Liver (tissue), 9 donors: ENCODE results near the gene GOLGA2. TPM values are rescaled to one million over a fixed set of nuclear protein-coding genes. Genes with fewer than 3 reads are reported as not detected.

Experiments
- DNase-seq: peaks from one replicate; pipeline ENCODE4 v3.0.0-alpha.2; 2017; ENCODE audit warnings: low spot score
- H3K27ac ChIP-seq, 2 donors: one replicate each; pipeline ENCODE4 v1.7.0; 2013; ENCODE audit warnings: inconsistent platforms in 2 of 2, low read length in 2 of 2, control low read depth in 1 of 2, low read depth in 1 of 2, mild to moderate bottlenecking in 1 of 2
- H3K27me3 ChIP-seq, 4 donors: one replicate each; pipeline versions ENCODE4 v1.6.1 to v1.7.0; 2013; ENCODE audit warnings: low read length in 3 of 4, inconsistent platforms in 1 of 4, mild to moderate bottlenecking in 1 of 4, moderate library complexity in 1 of 4; ENCODE audit not compliant: control insufficient read depth in 4 of 4, insufficient read depth in 4 of 4
- H3K36me3 ChIP-seq, 4 donors: one replicate each; pipeline versions ENCODE4 v1.6.1 to v1.7.0; 2013; ENCODE audit warnings: low read length in 3 of 4, mild to moderate bottlenecking in 3 of 4, low read depth in 1 of 4, moderate library complexity in 1 of 4; ENCODE audit not compliant: control insufficient read depth in 4 of 4, insufficient read depth in 3 of 4
- H3K4me1 ChIP-seq, 4 donors: one replicate each; pipeline versions ENCODE4 v1.6.1 to v1.7.0; 2013; ENCODE audit warnings: low read length in 3 of 4, mild to moderate bottlenecking in 3 of 4, moderate library complexity in 1 of 4; ENCODE audit not compliant: control insufficient read depth in 4 of 4, insufficient read depth in 4 of 4
- H3K4me3 ChIP-seq, 3 donors: one replicate each; pipeline versions ENCODE4 v1.6.1 to v1.7.0; 2013; ENCODE audit warnings: low read length in 3 of 3, control low read depth in 1 of 3, low read depth in 1 of 3, mild to moderate bottlenecking in 1 of 3
- H3K9ac ChIP-seq, 2 donors: one replicate each; pipeline ENCODE4 v1.7.0; 2013; ENCODE audit warnings: low read length in 2 of 2, mild to moderate bottlenecking in 2 of 2, moderate library complexity in 2 of 2, control low read depth in 1 of 2, low read depth in 1 of 2
- H3K9me3 ChIP-seq, 4 donors: one replicate each; pipeline versions ENCODE4 v1.6.1 to v1.7.0; 2013; ENCODE audit warnings: low read length in 3 of 4; ENCODE audit not compliant: control insufficient read depth in 4 of 4
- ATF3 ChIP-seq: IDR thresholded peaks from 2 replicates; pipeline ENCODE4 v1.6.1; 2016; ENCODE audit warnings: antibody characterized with exemption
- CTCF ChIP-seq: fragments of 150-350 bp; IDR thresholded peaks from 2 replicates; pipeline ENCODE4 v1.5.1; 2017; ENCODE audit warnings: improper control_type of control experiment, low read depth, low read length; ENCODE audit not compliant: missing input control
- EGR1 ChIP-seq, 2 donors: IDR thresholded peaks; 2 replicates each; pipeline ENCODE4 v1.6.1; 2016 to 2018; ENCODE audit warnings: antibody characterized with exemption in 2 of 2, low read depth in 2 of 2
- FOXA1 ChIP-seq: IDR thresholded peaks from 2 replicates; pipeline ENCODE4 v1.6.1; 2016; ENCODE audit warnings: antibody characterized with exemption
- FOXA2 ChIP-seq: IDR thresholded peaks from 2 replicates; pipeline ENCODE4 v1.6.1; 2016; ENCODE audit warnings: antibody characterized with exemption
- GABPA ChIP-seq, 2 donors: IDR thresholded peaks in 1 of 2; conservative IDR thresholded peaks in 1 of 2; 2 replicates each; pipeline ENCODE4 v1.6.1; 2016; ENCODE audit warnings: antibody characterized with exemption in 2 of 2, mild to moderate bottlenecking in 1 of 2, moderate library complexity in 1 of 2
- HNF4A ChIP-seq, 2 donors: conservative IDR thresholded peaks; 2 replicates each; pipeline ENCODE4 v1.6.1; 2016; ENCODE audit warnings: antibody characterized with exemption in 2 of 2, mild to moderate bottlenecking in 2 of 2
- HNF4G ChIP-seq: IDR thresholded peaks from 2 replicates; pipeline ENCODE4 v1.6.1; 2016; ENCODE audit warnings: antibody characterized with exemption
- JUND ChIP-seq, 2 donors: IDR thresholded peaks; 2 replicates each; pipeline ENCODE4 v1.6.1; 2016; ENCODE audit warnings: antibody characterized with exemption in 2 of 2
- MAX ChIP-seq: IDR thresholded peaks from 2 replicates; pipeline ENCODE4 v1.6.1; 2016; ENCODE audit warnings: antibody characterized with exemption
- NR2F2 ChIP-seq: IDR thresholded peaks from 2 replicates; pipeline ENCODE4 v1.6.1; 2016; ENCODE audit warnings: antibody characterized with exemption
- RAD21 ChIP-seq, 2 donors: IDR thresholded peaks; 2 replicates each; pipeline ENCODE4 v1.6.1; 2016; ENCODE audit warnings: antibody characterized with exemption in 2 of 2, mild to moderate bottlenecking in 2 of 2
- REST ChIP-seq: IDR thresholded peaks from 2 replicates; pipeline ENCODE4 v1.6.1; 2016; ENCODE audit warnings: antibody characterized with exemption, mild to moderate bottlenecking
- RXRA ChIP-seq, 2 donors: IDR thresholded peaks; 2 replicates each; pipeline ENCODE4 v1.6.1; 2017 to 2018; ENCODE audit warnings: antibody characterized with exemption in 2 of 2, mild to moderate bottlenecking in 1 of 2
- SP1 ChIP-seq: IDR thresholded peaks from 2 replicates; pipeline ENCODE4 v1.6.1; 2018; ENCODE audit warnings: antibody characterized with exemption, mild to moderate bottlenecking
- TAF1 ChIP-seq: conservative IDR thresholded peaks from 2 replicates; pipeline ENCODE4 v1.6.1; 2016; ENCODE audit warnings: antibody characterized with exemption, mild to moderate bottlenecking
- YY1 ChIP-seq: IDR thresholded peaks from 2 replicates; pipeline ENCODE4 v1.6.1; 2016; ENCODE audit warnings: antibody characterized with exemption, mild to moderate bottlenecking
- ZBTB33 ChIP-seq: IDR thresholded peaks from 2 replicates; pipeline ENCODE4 v1.6.1; 2016; ENCODE audit warnings: antibody characterized with exemption
- WGBS: extraction: QIAGEN DNeasy Blood & Tissue Kit; methylation state at CpG from one replicate; pipeline ENCODE4 v1.1.7; 2013; 5-methylcytosine and 5-hydroxymethylcytosine counted together
- polyA plus RNA-seq, 2 donors: library from polyadenylated mRNA; stranded (reverse) in 1 of 2; unstranded in 1 of 2; fragments of 200-250 nt in 1 of 2; fragments of >200 nt in 1 of 2; fragmentation: Nextera tagmentation in 1 of 2; extraction: Ambion mirVana in 1 of 2; gene quantifications; one replicate each; pipeline versions ENCODE4 v1.2.1 to v1.2.3, GENCODE V29; 2013 to 2015
- total RNA-seq, 2 donors: library from RNA; depleted of rRNA; stranded (reverse); fragments of >200 nt; gene quantifications; one replicate each; pipeline ENCODE4 v1.2.3, GENCODE V29; 2014
- donor health status: healthy.
- donor health status: healthy.
- donor health status: healthy.
- donor health status: healthy.
- donor health status: healthy.

Gene GOLGA2
- total and polyA plus RNA-seq, 4 donors = 14.4 to 45.7 (median 27.9) TPM

GRCh38 chr9:128222880-128223670 is 52.7 kb downstream of the GOLGA2 start:
- DNase-seq = no peak
- TF ChIP-seq REST = no peak
- no peak for TF ChIP-seq GABPA (IDR thresholded peaks at IDR 0.05 in 1 of 2, conservative IDR thresholded peaks at IDR 0.05 in 1 of 2)
- TF ChIP-seq NR2F2 = no peak
- no peak for TF ChIP-seq RAD21 (IDR thresholded peaks at IDR 0.05)
- TF ChIP-seq HNF4A (conservative IDR thresholded peaks at IDR 0.05) = no peak
- no peak for TF ChIP-seq MAX
- TF ChIP-seq TAF1 = no peak
- TF ChIP-seq FOXA2 = no peak
- no peak for TF ChIP-seq HNF4G
- TF ChIP-seq SP1 = no peak
- no peak for TF ChIP-seq JUND (IDR thresholded peaks at IDR 0.05)
- no peak for TF ChIP-seq FOXA1
- TF ChIP-seq CTCF = no peak
- no peak for TF ChIP-seq RXRA (IDR thresholded peaks at IDR 0.05)
- TF ChIP-seq YY1 = no peak
- no peak for TF ChIP-seq ZBTB33
- no peak for TF ChIP-seq ATF3
- no peak for TF ChIP-seq EGR1 (IDR thresholded peaks at IDR 0.05; ENCODE audit: low read depth in 2 of 2)
- H3K4me3 ChIP-seq = no peak overlapping the region
- H3K4me1 ChIP-seq = peaks cover 1 to 13% (median 6%) of the 10 kb centered on the region in 4 donors
- no peak overlapping the region for H3K27ac ChIP-seq
- no peaks in the 10 kb centered on the region for H3K9me3 ChIP-seq
- no peak overlapping the region for H3K9ac ChIP-seq
- H3K36me3 ChIP-seq = peaks cover 0 to 3% (median 0%) of the 10 kb centered on the region in 4 donors
- H3K27me3 ChIP-seq = no peaks in the 10 kb centered on the region
- 90% methylated on average over 13 of the region's 13 CpGs for WGBS
